T47D (cell line): ENCODE data around the gene ZNF618.

ENCODE experiments used
- DNase-seq, 2 experiments: peaks; one replicate each; pipeline versions ENCODE4 v3.0.0 to v3.0.0-alpha.2; 2011 to 2012; ENCODE audit warnings: low read depth in 1 of 2, low spot score in 1 of 2
- JUND ChIP-seq: IDR thresholded peaks from 2 replicates; pipeline ENCODE4 v1.6.1; 2012; ENCODE audit warnings: low read depth
- in situ Hi-C: cut with HindIII; loops from 2 replicates; pipeline ENCODE4 v1.10.0; 2016; ENCODE audit warnings: low sequenced_read_pairs, low pct_unique_long_range_greater_than_20kb

The ZNF618 gene

DNA sequence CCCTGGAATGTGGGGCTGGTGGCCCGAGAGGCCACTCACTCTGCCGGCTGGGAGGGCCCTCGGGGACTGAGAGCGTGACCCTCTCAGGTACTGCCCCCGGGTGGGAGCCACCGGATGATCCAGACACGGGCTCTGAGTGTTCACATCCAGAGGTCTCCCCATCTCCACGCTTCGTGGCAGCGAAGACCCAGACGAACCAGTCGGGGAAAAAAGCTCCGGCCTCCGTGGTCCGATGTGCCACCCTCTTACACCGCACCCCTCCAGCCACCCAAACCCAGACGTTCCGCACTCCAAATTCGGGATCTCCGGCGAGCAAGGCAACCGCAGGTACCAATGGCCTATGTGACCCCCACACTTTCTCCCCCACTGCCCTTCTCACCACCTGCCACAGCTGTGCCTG, 152.5 kb downstream of the ZNF618 start:
- TF ChIP-seq JUND = no peak
- no peak for DNase-seq
- in situ Hi-C loops = no loop called here

GRCh38 chr9:114029311-114030170, 153.4 kb downstream of the ZNF618 start:
- DNase-seq = no peak
- in situ Hi-C loops = no loop called here
- TF ChIP-seq JUND = no peak

DNA sequence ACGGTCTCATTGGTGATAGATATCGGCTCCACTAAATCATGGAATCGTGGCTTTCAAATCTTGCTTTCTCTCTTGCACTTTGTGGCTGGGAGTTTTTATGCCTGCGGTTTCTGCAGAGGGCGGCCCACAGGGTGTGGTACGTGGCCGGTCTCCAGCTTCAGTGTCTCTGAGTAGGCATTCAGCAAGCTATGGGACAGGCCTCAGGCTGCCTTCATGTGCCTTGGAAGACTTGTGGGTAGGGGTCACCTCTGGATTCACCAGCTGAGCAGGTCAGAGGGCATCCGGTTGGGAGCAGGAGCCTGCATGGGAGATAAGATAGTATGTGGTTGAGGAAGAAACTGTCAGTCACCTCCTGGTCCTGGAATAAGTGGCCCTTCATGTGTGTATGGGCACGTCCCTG, 154.3 kb downstream of the ZNF618 start:
- TF ChIP-seq JUND = no peak
- DNase-seq = no peak
- in situ Hi-C loops = no loop called here

DNA sequence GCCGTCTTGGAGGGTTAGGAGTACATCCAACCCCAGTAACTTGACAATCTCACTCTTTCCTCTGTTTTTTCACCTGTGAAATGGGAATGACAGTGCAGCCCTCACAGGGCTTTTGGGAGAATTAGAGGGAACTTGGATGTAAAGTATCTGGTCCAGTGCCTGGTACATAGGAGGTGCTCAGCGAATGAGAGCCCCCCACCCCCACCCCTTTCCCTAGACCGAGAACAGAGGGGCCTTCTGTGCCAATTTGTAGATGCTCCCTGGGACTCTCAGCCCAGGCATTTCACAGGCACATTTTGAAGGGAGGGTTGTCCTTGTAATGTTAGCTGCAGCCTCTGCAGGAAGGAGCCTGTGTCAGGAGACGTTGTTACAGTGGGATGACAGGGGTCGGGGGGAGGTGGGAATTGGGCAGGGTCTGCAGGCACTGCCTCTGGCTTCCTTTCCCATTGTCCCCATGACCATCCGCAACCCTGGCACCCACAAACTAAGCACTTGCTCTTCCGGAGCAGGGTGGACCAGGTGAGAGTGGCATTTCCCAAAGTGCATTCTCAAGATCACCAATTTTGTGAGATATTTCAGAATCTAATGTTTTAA, 155.0 kb downstream of the ZNF618 start:
- DNase-seq = no peak
- TF ChIP-seq JUND = no peak
- in situ Hi-C loops = no loop called here

GRCh38 chr9:114031948-114032840, 156.1 kb downstream of the ZNF618 start:
- no peak for TF ChIP-seq JUND
- DNase-seq = no peak
- in situ Hi-C loops = no loop called here

DNA sequence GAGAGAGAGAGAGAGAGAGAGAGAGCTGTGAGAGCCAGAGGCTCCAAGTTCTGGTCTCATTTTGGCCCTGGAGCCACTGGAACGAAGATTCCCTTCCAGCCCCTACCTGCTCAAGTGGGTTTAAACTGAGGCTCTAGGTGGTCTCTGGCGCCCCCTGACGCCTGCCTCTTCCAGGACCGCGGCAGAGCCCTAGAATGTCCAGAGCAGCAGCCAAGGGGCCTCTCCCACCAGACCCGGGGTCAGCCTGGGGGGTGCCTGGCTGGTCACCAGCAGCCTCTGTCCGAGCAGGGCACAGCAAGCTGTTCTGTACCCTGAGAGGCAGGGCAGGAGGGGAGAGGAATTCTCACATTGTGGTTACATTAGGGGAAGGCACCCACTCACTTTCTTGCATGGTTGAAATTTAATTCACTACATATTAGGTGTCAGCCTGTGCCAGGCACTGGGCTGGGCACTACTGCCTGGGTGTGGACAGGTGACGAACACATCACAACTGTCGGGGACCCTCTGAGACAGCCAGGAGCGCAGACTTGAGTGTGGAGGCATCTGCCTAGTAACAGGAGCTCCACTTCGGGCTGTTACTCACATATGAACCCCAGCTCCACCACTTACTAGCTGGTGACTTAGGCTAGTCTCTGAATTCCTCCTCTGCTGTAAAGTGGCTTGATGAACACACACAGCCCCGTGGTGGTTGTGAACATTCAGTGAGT, 157.4 kb downstream of the ZNF618 start:
- peak; percentile 53 to 54 for DNase-seq

GRCh38 chr9:114034196-114034595, 158.1 kb downstream of the ZNF618 start:
- in situ Hi-C loops = no loop called here
- no peak for TF ChIP-seq JUND

More for the DNA sequence above, 157.4 kb downstream of the ZNF618 start:
- TF ChIP-seq JUND = no peak
- in situ Hi-C loops = no loop called here

DNA sequence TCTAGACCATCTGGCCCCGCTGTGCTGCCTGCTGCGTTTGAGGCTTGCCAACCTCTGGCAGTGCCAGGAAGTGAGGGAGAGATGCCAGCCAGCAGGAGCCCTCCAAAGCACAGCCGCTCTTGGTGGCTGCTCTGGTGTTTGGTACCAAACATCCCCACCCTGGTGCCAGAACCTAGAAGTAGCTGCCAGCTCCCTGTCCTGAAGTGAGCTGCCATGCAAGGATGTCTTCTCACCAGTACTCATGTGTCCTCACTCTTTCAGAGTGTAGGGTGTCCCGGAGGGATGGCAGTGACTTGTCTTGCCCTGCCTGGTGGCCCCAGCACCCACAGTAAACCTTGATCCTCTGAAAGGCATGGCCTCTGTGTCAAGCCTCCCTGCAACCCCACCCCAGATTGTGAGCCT, 158.6 kb downstream of the ZNF618 start:
- no peak for TF ChIP-seq JUND
- in situ Hi-C loops = no loop called here
- DNase-seq = no peak

More at GRCh38 chr9:114034196-114034595, 158.1 kb downstream of the ZNF618 start:
- DNase-seq = no peak

DNA sequence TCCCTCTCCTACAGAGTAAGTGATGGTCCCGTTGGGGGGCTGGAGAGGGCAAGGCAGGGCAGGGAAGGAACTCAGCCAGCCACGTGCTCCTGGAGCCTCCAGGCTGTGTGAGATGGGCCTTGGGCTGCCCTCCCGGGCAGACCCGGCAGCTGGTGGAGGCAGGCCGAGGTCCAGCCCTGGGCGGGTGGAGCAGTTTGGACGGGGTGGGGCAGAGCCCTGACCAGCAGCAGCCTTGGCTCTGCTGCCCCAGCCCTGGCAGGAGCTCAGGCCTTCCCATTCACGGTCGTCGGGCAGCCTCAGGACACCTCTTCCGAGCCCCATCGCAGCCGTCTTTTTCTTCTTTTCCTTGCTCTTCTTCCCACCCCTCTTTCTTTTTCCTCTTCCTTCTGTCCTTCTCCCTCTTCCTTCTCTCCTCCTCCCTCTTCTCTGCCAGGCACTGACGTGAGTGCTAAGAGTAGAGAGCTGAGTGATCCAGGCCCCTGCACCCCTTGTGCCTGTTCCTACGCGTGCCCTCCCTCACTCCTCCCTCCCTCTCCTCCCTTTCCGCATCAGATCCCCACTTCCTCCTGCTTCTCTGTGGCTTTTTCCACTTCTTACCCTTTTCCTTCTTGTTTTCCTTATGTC, 159.2 kb downstream of the ZNF618 start:
- in situ Hi-C loops = no loop called here
- no peak for DNase-seq
- TF ChIP-seq JUND = no peak

- in situ Hi-C loops = no loop called here
- TF ChIP-seq JUND = no peak
- DNase-seq = peak in 1 of 2 experiments; percentile 24
Measured at GRCh38 chr9:114035845-114036801, 160.0 kb downstream of the ZNF618 start.

GRCh38 chr9:114037249-114037648, 161.1 kb downstream of the ZNF618 start:
- no peak for DNase-seq
- in situ Hi-C loops = no loop called here
- no peak for TF ChIP-seq JUND
